22Rv1 (cell line): ENCODE data around the gene ALDOC.
"Not testable (repeated sequence)": the region's sequence is repeated elsewhere in the genome, so short reads cannot be mapped to it uniquely, and the experiment has no call there.

Experiments used
- H3K27ac ChIP-seq: fragments of 450-650 bp; 2 replicates; pipeline ENCODE4 v1.5.1; 2017
- ZFX ChIP-seq: fragments of 450-650 bp; IDR thresholded peaks from 2 replicates; pipeline ENCODE4 v1.6.1; 2017; ENCODE audit warnings: antibody characterized with exemption, borderline replicate concordance
- TF ChIP-seq, protein P1 (sequence below): fragments of 450-650 bp; IDR thresholded peaks from 2 replicates; pipeline ENCODE4 v1.5.1; 2017; ENCODE audit warnings: mild to moderate bottlenecking

ALDOC gene

DNA sequence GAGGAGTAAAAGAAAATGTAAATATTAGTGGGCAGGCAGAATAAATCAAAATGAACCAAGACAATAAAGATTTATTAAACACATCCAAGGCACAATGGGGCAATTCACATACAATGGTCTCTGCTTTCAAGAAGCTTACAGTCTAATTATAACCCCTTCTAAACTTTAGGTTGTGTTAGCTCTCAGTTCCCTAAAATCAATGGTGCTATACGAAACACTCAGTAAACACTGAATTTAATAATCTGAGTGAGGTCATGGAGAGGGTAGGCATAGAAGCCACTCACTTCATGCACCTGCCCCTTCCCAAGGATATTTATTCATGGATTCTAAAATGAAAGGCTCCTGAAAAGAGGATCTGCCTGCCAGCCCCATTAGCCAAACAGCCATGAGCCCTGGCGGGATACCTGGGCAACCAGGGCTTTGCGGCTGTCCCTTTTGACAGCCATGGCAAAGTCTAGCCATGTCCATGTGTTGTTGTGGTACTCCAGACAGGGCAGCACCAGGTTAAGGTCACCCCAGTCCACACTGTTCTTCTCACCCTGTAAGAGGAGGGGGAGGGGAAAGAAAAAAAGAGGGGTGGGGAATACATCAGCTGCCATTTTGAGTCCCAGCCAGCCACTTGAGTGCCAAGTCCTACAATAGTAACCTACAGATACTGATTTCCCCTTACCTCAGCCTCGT, 38.7 kb upstream of the ALDOC start:
- TF ChIP-seq ZFX: no peak
- TF ChIP-seq, protein P1, sequence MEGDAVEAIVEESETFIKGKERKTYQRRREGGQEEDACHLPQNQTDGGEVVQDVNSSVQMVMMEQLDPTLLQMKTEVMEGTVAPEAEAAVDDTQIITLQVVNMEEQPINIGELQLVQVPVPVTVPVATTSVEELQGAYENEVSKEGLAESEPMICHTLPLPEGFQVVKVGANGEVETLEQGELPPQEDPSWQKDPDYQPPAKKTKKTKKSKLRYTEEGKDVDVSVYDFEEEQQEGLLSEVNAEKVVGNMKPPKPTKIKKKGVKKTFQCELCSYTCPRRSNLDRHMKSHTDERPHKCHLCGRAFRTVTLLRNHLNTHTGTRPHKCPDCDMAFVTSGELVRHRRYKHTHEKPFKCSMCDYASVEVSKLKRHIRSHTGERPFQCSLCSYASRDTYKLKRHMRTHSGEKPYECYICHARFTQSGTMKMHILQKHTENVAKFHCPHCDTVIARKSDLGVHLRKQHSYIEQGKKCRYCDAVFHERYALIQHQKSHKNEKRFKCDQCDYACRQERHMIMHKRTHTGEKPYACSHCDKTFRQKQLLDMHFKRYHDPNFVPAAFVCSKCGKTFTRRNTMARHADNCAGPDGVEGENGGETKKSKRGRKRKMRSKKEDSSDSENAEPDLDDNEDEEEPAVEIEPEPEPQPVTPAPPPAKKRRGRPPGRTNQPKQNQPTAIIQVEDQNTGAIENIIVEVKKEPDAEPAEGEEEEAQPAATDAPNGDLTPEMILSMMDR: no peak
- H3K27ac ChIP-seq: no peak overlapping the region

DNA sequence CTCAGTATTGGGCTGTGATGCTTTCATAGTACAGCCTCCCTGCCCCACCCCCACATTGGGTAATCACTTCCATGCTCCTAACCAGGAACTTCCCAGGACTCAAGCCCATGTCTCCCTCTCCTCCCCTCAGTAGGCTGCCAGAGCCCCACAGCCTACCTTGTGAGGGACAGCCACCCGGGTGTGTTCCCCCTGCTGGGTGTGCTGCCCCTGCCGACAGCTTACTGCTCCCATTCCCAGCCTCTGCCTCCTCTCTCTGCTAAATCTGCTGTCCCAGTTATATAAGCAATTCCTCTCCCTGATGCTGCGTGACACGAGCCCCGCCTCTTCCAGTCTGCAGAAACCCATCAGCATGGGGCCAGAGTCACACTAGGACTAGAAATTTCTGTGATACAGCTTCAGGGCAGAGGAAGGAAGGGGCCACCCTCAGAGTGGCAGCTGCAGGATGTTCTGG, 37.3 kb upstream of the ALDOC start, which contains the start of gene RSKR:
Gene RSKR, minus strand, starts transcription at position 255 of the 451 bp plus-strand sequence. Its CDS starts 24 bp downstream, at position 231.
- no peak within 1 kb of the TSS for H3K27ac ChIP-seq
- TF ChIP-seq, protein P1: no peak
- no peak for TF ChIP-seq ZFX

DNA sequence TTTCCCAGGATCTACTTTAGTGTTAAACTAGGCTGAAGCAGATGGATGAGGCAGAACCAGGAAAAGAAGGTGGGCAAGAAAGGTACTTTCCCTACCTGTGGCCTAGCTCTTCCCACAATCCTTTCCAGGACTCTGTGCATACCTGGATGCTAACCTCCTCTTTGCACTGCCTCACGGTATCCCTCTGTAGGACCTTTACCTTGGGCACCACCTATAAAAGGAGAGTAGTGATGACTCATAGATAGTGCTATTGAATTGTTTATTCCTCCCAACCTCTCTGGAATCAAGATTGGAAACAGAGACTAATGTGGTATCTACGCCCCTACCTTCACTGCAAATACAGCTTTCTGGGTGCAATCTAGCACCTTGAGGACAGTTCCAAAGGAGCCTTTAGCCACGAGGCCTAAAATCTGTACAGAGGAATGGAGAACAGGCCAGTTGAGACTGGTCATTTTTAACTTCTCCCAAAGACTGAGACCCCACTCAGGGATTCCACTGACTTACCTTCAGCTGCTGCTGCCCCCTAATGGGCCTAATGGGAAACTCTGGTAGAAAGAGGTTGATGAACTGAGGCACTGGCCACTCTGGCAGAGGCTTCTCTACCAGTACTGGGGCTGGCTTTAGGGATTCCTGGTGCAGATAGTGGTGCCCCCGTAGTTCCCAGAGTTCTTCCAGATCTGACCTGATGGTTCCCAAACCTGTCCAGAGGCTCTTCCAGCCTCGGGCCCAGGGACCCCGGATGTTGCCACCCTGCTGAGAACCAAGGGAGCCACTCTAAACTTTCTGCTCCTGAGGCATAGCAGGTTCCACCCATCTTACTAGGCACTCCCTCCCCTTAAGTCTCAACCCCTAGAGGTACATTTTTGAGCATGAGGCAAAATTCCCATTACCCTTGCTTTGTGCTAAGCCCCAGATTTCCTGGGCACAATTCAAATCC, 36.5 kb upstream of the ALDOC start:
- TF ChIP-seq ZFX: no peak
- TF ChIP-seq, protein P1: peak; percentile 79
- no peak overlapping the region for H3K27ac ChIP-seq

DNA sequence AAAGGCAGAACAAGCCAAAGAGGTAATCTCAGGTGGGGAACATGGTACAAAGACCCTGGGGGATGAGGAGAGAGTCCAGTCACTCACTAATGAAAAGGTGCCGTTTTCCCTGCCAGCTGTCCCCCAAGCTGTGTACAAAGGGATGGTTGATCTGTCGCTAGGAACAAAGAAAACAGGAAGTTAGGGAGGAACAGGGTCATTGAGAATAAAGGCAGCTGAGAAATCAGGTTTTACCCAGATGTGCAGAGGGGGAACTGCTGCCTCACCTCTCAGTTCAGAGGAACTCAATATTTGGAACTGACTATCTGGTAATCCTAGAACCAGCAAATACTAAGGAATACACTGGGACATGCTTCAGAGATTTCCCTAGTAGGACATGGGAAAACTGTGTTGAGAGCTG, 35.8 kb upstream of the ALDOC start:
- TF ChIP-seq, protein P1: no peak
- no peak for TF ChIP-seq ZFX
- H3K27ac ChIP-seq: no peak overlapping the region

DNA sequence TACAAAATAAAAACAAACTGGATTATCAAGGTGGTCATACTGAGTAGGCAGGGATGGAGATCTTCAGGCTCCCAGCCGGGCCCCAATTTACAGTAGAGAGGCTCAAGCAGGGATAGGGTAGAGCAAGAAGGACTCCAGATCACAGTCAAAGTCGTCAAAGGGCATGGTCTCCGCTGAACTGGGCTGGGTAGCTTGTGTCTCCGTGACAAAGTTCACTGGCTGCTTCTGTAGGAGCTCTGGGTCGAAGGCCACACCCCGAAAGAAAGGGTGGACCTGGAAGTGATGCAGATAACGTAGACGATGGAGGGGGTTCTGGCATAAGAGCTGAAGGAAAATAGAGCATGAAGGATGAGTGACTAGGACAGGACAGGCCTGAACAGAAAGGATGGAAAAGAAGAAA, 33.7 kb upstream of the ALDOC start:
- H3K27ac ChIP-seq: no peak overlapping the region
- no peak for TF ChIP-seq ZFX
- TF ChIP-seq, protein P1: no peak

DNA sequence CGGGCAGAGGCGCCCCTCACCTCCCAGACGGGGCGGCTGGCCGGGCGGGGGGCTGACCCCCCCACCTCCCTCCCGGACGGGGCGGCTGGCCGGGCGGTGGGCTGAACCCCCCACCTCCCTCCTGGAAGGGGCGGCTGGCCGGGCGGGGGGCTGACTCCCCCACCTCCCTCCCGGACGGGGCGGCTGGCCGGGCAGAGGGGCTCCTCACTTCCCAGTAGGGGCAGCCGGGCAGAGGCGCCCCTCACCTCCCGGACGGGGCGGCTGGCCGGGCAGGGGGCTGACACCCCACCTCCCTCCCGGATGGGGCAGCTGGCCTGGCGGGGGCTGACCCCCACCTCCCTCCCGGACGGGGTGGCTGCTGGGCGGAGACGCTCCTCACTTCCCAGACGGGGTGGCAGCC, 27.3 kb upstream of the ALDOC start:
- H3K27ac ChIP-seq: not testable (repeated sequence)

DNA sequence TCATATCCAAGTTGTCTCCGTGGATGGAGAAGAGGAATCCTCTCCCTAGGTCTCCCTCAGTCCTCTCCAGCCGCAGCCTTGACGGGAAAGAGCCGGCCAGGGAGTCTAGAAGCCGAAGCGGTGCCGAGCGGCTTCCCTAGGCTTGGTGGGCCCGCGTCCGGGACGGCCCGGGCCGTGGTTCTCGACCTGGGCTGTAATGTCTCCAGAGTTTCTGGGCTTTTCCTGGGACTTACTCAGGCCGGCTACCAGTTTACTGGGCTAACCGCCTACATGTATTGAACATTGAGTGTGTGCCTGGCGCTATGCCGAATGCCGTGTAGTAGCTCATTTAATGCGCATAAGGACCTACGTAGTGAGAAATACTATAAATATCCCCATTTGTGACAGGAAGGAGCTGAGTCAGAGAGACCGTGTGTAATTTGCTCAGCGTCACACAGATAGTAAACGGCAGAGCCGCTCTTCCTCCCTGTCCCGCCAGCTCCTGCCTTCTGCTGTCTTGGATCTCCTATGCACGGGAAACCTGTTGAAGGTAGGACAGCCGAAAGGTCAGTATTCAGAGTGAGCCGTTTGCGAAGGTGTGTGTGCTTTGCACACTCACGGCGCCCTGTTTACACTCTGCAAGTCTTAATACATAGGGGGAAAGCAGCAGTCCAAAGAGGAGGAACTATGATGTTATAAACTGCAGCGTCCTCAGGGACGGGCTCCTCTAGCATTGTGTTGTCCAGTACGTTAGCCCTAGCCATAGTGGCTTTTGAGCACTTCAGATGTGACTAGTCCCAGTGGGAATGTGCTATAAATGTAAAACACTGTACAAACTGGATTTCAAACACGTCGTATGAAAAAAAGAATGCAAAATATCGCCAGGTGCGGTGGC, 22.9 kb upstream of the ALDOC start:
- no peak for TF ChIP-seq ZFX
- TF ChIP-seq, protein P1: no peak
- H3K27ac ChIP-seq: peak overlapping the region; percentile 93
